ENCODE results near the gene TTLL12. TPM values are rescaled to one million over a fixed set of nuclear protein-coding genes. Genes with fewer than 3 reads are reported as not detected.

Gene TTLL12
- polyA plus RNA-seq, 1 experiment, result 12.6 TPM

DNA sequence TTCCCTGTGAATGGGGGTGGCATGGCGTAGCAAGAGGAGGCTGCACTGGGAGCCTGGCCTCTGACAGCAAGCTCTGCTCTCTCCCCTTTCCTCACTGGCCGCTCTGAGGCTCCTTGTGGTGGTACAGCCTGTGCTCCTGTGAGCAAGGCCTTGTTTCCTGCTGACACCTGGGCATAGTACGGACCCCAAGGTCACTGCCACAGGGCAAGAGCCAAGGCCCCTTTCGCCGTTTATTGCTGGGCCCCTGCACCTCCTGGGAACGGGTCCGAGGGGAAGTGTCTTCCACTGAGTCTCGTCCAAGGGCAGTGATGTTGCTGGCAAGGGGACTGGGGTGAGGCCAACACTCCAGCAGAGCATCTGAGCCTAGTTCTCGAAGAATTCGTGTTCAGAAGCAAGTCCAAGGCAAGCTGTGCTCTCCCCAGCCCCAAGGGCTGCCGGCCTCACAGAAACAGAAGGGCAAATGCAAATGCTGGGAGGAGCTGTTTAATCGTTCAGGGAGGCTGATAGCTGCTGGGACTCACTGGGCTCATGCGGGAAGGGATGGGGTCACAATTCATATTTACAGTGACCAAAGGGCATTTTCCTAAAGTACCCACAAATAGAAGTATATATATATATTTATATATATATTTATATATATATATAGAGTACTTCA, 15.9 kb upstream of the TTLL12 start:
- POLR2A ChIA-PET, result no interaction called here
- DNase-seq (ENCODE audit: low read depth), result no peak
- TF ChIP-seq, protein P1, sequence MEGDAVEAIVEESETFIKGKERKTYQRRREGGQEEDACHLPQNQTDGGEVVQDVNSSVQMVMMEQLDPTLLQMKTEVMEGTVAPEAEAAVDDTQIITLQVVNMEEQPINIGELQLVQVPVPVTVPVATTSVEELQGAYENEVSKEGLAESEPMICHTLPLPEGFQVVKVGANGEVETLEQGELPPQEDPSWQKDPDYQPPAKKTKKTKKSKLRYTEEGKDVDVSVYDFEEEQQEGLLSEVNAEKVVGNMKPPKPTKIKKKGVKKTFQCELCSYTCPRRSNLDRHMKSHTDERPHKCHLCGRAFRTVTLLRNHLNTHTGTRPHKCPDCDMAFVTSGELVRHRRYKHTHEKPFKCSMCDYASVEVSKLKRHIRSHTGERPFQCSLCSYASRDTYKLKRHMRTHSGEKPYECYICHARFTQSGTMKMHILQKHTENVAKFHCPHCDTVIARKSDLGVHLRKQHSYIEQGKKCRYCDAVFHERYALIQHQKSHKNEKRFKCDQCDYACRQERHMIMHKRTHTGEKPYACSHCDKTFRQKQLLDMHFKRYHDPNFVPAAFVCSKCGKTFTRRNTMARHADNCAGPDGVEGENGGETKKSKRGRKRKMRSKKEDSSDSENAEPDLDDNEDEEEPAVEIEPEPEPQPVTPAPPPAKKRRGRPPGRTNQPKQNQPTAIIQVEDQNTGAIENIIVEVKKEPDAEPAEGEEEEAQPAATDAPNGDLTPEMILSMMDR (IDR thresholded peaks at IDR 0.05; ENCODE audit: insufficient read depth, low read depth, low read length), result no peak
- Histone ChIP-seq H3K27me3 (ENCODE audit: control insufficient read depth, insufficient read depth, low read length) (peaks cover 2% of the 10 kb centered on the region), H3K4me3 (ENCODE audit: low read depth, low read length) (no peak overlapping the region), H3K36me3 (ENCODE audit: control insufficient read depth, insufficient read depth, low read length) (no peaks in the 10 kb centered on the region)
- CTCF ChIA-PET, result interaction anchor here (1.2 kb wide), 1 partner anchor 15 kb away, joined by 3 read pairs; the partner anchor contains the start of gene TTLL12

GRCh38 chr22:43202326-43202725, 15.4 kb upstream of the TTLL12 start:
- ChIA-PET POLR2A (no interaction called here), CTCF (interaction anchor here (1.2 kb wide), 1 partner anchor 15 kb away, joined by 3 read pairs; the partner anchor contains the start of gene TTLL12)
- no peak for DNase-seq (ENCODE audit: low read depth)
- TF ChIP-seq, protein P1 (IDR thresholded peaks at IDR 0.05; ENCODE audit: insufficient read depth, low read depth, low read length), result no peak
- peaks cover 2% of the 10 kb centered on the region for H3K27me3 ChIP-seq (ENCODE audit: control insufficient read depth, insufficient read depth, low read length)
- H3K4me3 ChIP-seq (ENCODE audit: low read depth, low read length), result no peak overlapping the region
- no peaks in the 10 kb centered on the region for H3K36me3 ChIP-seq (ENCODE audit: control insufficient read depth, insufficient read depth, low read length)

DNA sequence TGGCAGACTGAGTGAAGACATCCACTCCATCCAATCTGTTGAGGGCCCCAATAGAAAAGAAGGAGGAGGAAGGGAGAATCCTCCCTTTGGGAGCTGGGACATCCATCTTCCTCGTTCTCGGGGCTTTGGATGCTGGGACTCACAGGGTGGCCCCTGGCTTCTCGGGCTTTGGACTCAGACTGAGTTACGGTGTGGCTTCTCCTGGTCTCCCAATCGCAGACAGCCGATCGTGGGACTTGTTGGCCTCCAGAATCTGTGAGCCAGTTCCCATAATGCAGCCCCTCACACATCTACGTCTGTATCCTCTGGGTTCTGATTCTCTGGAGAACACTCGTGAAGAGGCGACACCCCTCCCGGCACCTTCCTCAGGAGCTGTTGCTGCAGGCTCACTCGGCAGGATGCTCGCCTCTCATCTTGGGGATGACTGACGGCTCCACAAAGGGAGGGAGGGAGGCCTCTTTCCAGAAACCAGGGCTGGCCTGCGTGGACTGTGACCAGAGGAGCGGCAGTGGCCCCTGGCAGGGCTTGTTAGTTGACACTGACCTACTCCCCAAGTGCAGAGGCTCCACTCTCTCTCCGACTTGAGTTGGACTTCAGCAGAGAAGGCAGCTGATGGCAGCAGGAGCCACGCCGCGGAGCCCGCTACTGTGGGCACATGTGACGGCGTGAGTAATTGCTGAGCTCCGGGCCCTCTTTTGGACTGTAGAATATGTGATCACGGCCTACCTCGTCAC, 14.7 kb upstream of the TTLL12 start:
- ChIA-PET POLR2A (no interaction called here), CTCF (interaction anchor here (1.2 kb wide), 1 partner anchor 14 kb away, joined by 3 read pairs; the partner anchor contains the start of gene TTLL12)
- DNase-seq (ENCODE audit: low read depth), result no peak
- Histone ChIP-seq H3K36me3 (ENCODE audit: control insufficient read depth, insufficient read depth, low read length) (no peaks in the 10 kb centered on the region), H3K4me3 (ENCODE audit: low read depth, low read length) (no peak overlapping the region), H3K27me3 (ENCODE audit: control insufficient read depth, insufficient read depth, low read length) (peaks cover 2% of the 10 kb centered on the region)
- TF ChIP-seq, protein P1 (IDR thresholded peaks at IDR 0.05; ENCODE audit: insufficient read depth, low read depth, low read length), result no peak

- peaks cover 2% of the 10 kb centered on the region for H3K27me3 ChIP-seq (ENCODE audit: control insufficient read depth, insufficient read depth, low read length)
- ChIA-PET POLR2A (no interaction called here), CTCF (no interaction called here)
- no peak overlapping the region for H3K4me3 ChIP-seq (ENCODE audit: low read depth, low read length)
- TF ChIP-seq, protein P1 (IDR thresholded peaks at IDR 0.05; ENCODE audit: insufficient read depth, low read depth, low read length), result no peak
- DNase-seq (ENCODE audit: low read depth), result no peak
- no peaks in the 10 kb centered on the region for H3K36me3 ChIP-seq (ENCODE audit: control insufficient read depth, insufficient read depth, low read length)
Observed at GRCh38 chr22:43200555-43200954, 13.6 kb upstream of the TTLL12 start.

- ChIA-PET CTCF (no interaction called here), POLR2A (no interaction called here)
- H3K27me3 ChIP-seq (ENCODE audit: control insufficient read depth, insufficient read depth, low read length), result peaks cover 2% of the 10 kb centered on the region
- TF ChIP-seq, protein P1 (IDR thresholded peaks at IDR 0.05; ENCODE audit: insufficient read depth, low read depth, low read length), result no peak
- DNase-seq (ENCODE audit: low read depth), result no peak
- H3K36me3 ChIP-seq (ENCODE audit: control insufficient read depth, insufficient read depth, low read length), result no peaks in the 10 kb centered on the region
- no peak overlapping the region for H3K4me3 ChIP-seq (ENCODE audit: low read depth, low read length)
Observed at GRCh38 chr22:43200031-43200430, 13.1 kb upstream of the TTLL12 start.
